ENCODE results near the gene RERE. TPM values are rescaled to one million over a fixed set of nuclear protein-coding genes. Genes with fewer than 3 reads are reported as not detected.

Gene RERE
- total RNA-seq, 1 experiment from 2014 or later, result 40.6 TPM

GRCh38 chr1:8699679-8700078 is 117.8 kb downstream of the RERE start:
- POLR2A ChIA-PET, result no interaction called here
- H3K79me2 ChIP-seq (ENCODE audit: insufficient read depth, low read length), result peaks cover 70% of the 10 kb centered on the region

GRCh38 chr1:8698937-8699447 is 118.4 kb downstream of the RERE start:
- no TSS peak for BruUV-seq (replicated peaks)
- ATAC-seq, result no peak
- Histone ChIP-seq H4K20me1 (ENCODE audit: insufficient read depth) (peaks cover 3% of the 10 kb centered on the region; the same call in 1 of the 2 replicates), H3K4me2 (ENCODE audit: low read length) (no peak overlapping the region), H3K9me3 (ENCODE audit: control insufficient read depth in 1 of 2, insufficient read depth in 1 of 2, low read depth in 1 of 2, low read length in 2 of 2) (no peaks in the 10 kb centered on the region), H3K9me2 (ENCODE audit: insufficient read depth) (no peaks in the 10 kb centered on the region), H3K4me3 (replicated peaks in 1 of 2; ENCODE audit: low read depth in 1 of 2, low read length in 2 of 2) (no peak overlapping the region), H3K27ac (ENCODE audit: low read depth, low read length) (no peak overlapping the region), H3K27me3 (ENCODE audit: insufficient read depth, low read length) (no peaks in the 10 kb centered on the region), H2AFZ (ENCODE audit: low read depth, low read length, poor library complexity, severe bottlenecking) (no peak overlapping the region), H3K79me2 (ENCODE audit: insufficient read depth, low read length) (peaks cover 74% of the 10 kb centered on the region), H3K4me1 (ENCODE audit: control insufficient read depth in 1 of 2, insufficient read depth in 2 of 2, low read length in 2 of 2) (peaks cover 15 to 19% of the 10 kb centered on the region in 2 experiments), H3K9ac (ENCODE audit: low read length) (no peak overlapping the region), H3K36me3 (ENCODE audit: control insufficient read depth in 1 of 2, insufficient read depth in 2 of 2, low read length in 2 of 2) (no peaks in the 10 kb centered on the region)
- TF ChIP-seq EZH2 (IDR thresholded peaks at IDR 0.05), result no peak
- no peak for TF ChIP-seq ELF1 (IDR thresholded peaks at IDR 0.05; ENCODE audit: borderline replicate concordance, low read depth)
- TF ChIP-seq SIN3A (IDR thresholded peaks at IDR 0.05; ENCODE audit: low read depth), result no peak
- no peak for TF ChIP-seq EGR1 (IDR thresholded peaks at IDR 0.05; ENCODE audit: low read depth)
- no peak for TF ChIP-seq SP1 (IDR thresholded peaks at IDR 0.05; ENCODE audit: low read depth)
- no peak for TF ChIP-seq POLR2AphosphoS5 (IDR thresholded peaks at IDR 0.05; ENCODE audit: low read depth, low read length)
- no peak for TF ChIP-seq CBX3 (IDR thresholded peaks at IDR 0.05; ENCODE audit: low read depth)
- TF ChIP-seq TCF7L2 (IDR thresholded peaks at IDR 0.05; ENCODE audit: borderline replicate concordance, extremely low read depth, insufficient read depth, insufficient read length), result no peak
- TF ChIP-seq CTCF (IDR thresholded peaks at IDR 0.05 in 2 of 3, conservative IDR thresholded peaks at IDR 0.05 in 1 of 3; ENCODE audit: borderline replicate concordance in 1 of 3, insufficient read depth in 1 of 3, low read depth in 2 of 3, low read length in 2 of 3), result no peak
- no peak for TF ChIP-seq FOSL1 (IDR thresholded peaks at IDR 0.05; ENCODE audit: low read depth)
- no peak for TF ChIP-seq ZNF274 (IDR thresholded peaks at IDR 0.05; ENCODE audit: low read depth, low read length)
- TF ChIP-seq EZH2phosphoT487 (IDR thresholded peaks at IDR 0.05; ENCODE audit: borderline replicate concordance), result no peak
- TF ChIP-seq YY1 (IDR thresholded peaks at IDR 0.05; ENCODE audit: extremely low read depth, insufficient replicate concordance, low read depth, low read length), result no peak
- no peak for TF ChIP-seq ZFX (IDR thresholded peaks at IDR 0.05)
- TF ChIP-seq CEBPB (IDR thresholded peaks at IDR 0.05; ENCODE audit: low read depth), result no peak
- TF ChIP-seq MAX (IDR thresholded peaks at IDR 0.05), result no peak
- TF ChIP-seq SRF (IDR thresholded peaks at IDR 0.05; ENCODE audit: low read depth), result no peak
- intact Hi-C loops (cut with micrococcal nuclease), result no loop called here
- CTCF ChIA-PET, result no interaction called here
- no peak for DNase-seq (ENCODE audit: low read depth, low spot score)
- RAD21 ChIA-PET (ENCODE audit: low non-redundant PET in 1 of 2, low total read pairs in 2 of 2, uncharacterized antibody in 2 of 2, unreplicated experiment in 2 of 2), result no interaction called here
- POLR2A ChIA-PET, result no interaction called here

More at GRCh38 chr1:8699679-8700078, 117.8 kb downstream of the RERE start:
- Histone ChIP-seq H3K9me3 (ENCODE audit: control insufficient read depth in 1 of 2, insufficient read depth in 1 of 2, low read depth in 1 of 2, low read length in 2 of 2) (no peaks in the 10 kb centered on the region), H3K27ac (ENCODE audit: low read depth, low read length) (no peak overlapping the region), H4K20me1 (ENCODE audit: insufficient read depth) (peaks cover 3% of the 10 kb centered on the region; the same call in 1 of the 2 replicates), H3K27me3 (ENCODE audit: insufficient read depth, low read length) (no peaks in the 10 kb centered on the region), H3K9me2 (ENCODE audit: insufficient read depth) (no peaks in the 10 kb centered on the region), H3K36me3 (ENCODE audit: control insufficient read depth in 1 of 2, insufficient read depth in 2 of 2, low read length in 2 of 2) (no peaks in the 10 kb centered on the region), H3K4me2 (ENCODE audit: low read length) (no peak overlapping the region), H2AFZ (ENCODE audit: low read depth, low read length, poor library complexity, severe bottlenecking) (no peak overlapping the region), H3K4me1 (ENCODE audit: control insufficient read depth in 1 of 2, insufficient read depth in 2 of 2, low read length in 2 of 2) (peaks cover 22 to 26% of the 10 kb centered on the region in 2 experiments), H3K9ac (ENCODE audit: low read length) (no peak overlapping the region), H3K4me3 (replicated peaks in 1 of 2; ENCODE audit: low read depth in 1 of 2, low read length in 2 of 2) (no peak overlapping the region)
- intact Hi-C loops (cut with micrococcal nuclease), result loop anchor here (5.0 kb wide), 1 partner anchor 277 kb away; no protein-coding TSS in a partner anchor
- no peak for TF ChIP-seq CEBPB (IDR thresholded peaks at IDR 0.05; ENCODE audit: low read depth)
- no peak for TF ChIP-seq TCF7L2 (IDR thresholded peaks at IDR 0.05; ENCODE audit: borderline replicate concordance, extremely low read depth, insufficient read depth, insufficient read length)
- no peak for TF ChIP-seq RAD21 (IDR thresholded peaks at IDR 0.05; ENCODE audit: low read depth)
- no peak for TF ChIP-seq SP1 (IDR thresholded peaks at IDR 0.05; ENCODE audit: low read depth)
- TF ChIP-seq EZH2 (IDR thresholded peaks at IDR 0.05), result no peak
- no peak for TF ChIP-seq ELF1 (IDR thresholded peaks at IDR 0.05; ENCODE audit: borderline replicate concordance, low read depth)
- TF ChIP-seq POLR2A (IDR thresholded peaks at IDR 0.05; ENCODE audit: borderline replicate concordance, extremely low read depth, insufficient read depth, insufficient read length), result no peak
- TF ChIP-seq ZFX (IDR thresholded peaks at IDR 0.05), result no peak
- TF ChIP-seq SRF (IDR thresholded peaks at IDR 0.05; ENCODE audit: low read depth), result no peak
- no TSS peak for BruUV-seq (replicated peaks)
- DNase-seq (ENCODE audit: low read depth, low spot score) (no peak), ATAC-seq (no peak)
- CTCF ChIA-PET, result no interaction called here
- RAD21 ChIA-PET (ENCODE audit: low non-redundant PET in 1 of 2, low total read pairs in 2 of 2, uncharacterized antibody in 2 of 2, unreplicated experiment in 2 of 2), result no interaction called here
